ENCODE data around the gene WNT2.
A peak's percentile ranks its signal among the peaks of the same experiment; 100 is the strongest.
"Not testable (repeated sequence)": the region's sequence is repeated elsewhere in the genome, so short reads cannot be mapped to it uniquely, and the experiment has no call there.

Gene WNT2

GRCh38 chr7:117308891-117309290 lies 14.0 kb downstream of the WNT2 start:
- no peak for DNase-seq (ENCODE audit: low read depth)

GRCh38 chr7:117302396-117302795 lies 20.5 kb downstream of the WNT2 start:
- DNase-seq (ENCODE audit: low read depth) = no peak

- not testable (repeated sequence) for DNase-seq (ENCODE audit: low read depth)
These were observed 22.4 kb downstream of the WNT2 start for GRCh38 chr7:117300506-117300905.

GRCh38 chr7:117297606-117298005 lies 25.3 kb downstream of the WNT2 start:
- DNase-seq (ENCODE audit: low read depth) = no peak

GRCh38 chr7:117296066-117296465 lies 26.8 kb downstream of the WNT2 start:
- DNase-seq (ENCODE audit: low read depth) = no peak

GRCh38 chr7:117285826-117286225 lies 37.0 kb downstream of the WNT2 start:
- no peak for DNase-seq (ENCODE audit: low read depth)

- DNase-seq (ENCODE audit: low read depth) = no peak
These were observed 38.2 kb downstream of the WNT2 start for GRCh38 chr7:117284692-117285091.

- DNase-seq (ENCODE audit: low read depth) = no peak
These were observed 39.1 kb downstream of the WNT2 start for GRCh38 chr7:117283779-117284178.

GRCh38 chr7:117283371-117283770 lies 39.5 kb downstream of the WNT2 start:
- peak; percentile 53 for DNase-seq (ENCODE audit: low read depth)

- DNase-seq (ENCODE audit: low read depth) = no peak
These were observed 40.5 kb downstream of the WNT2 start for GRCh38 chr7:117282239-117282812.

- no peak for DNase-seq (ENCODE audit: low read depth)
These were observed 41.3 kb downstream of the WNT2 start for GRCh38 chr7:117281562-117281961.

- DNase-seq (ENCODE audit: low read depth) = no peak
These were observed 42.8 kb downstream of the WNT2 start for GRCh38 chr7:117279931-117280557.

GRCh38 chr7:117279203-117279602 lies 43.7 kb downstream of the WNT2 start:
- DNase-seq (ENCODE audit: low read depth) = no peak

GRCh38 chr7:117278040-117278439 lies 44.8 kb downstream of the WNT2 start:
- DNase-seq (ENCODE audit: low read depth) = no peak

- no peak for DNase-seq (ENCODE audit: low read depth)
These were observed 45.3 kb downstream of the WNT2 start for GRCh38 chr7:117277576-117277975.

- no peak for DNase-seq (ENCODE audit: low read depth)
These were observed 47.9 kb downstream of the WNT2 start for GRCh38 chr7:117274951-117275350.

GRCh38 chr7:117273814-117274225 lies 49.0 kb downstream of the WNT2 start:
- no peak for DNase-seq (ENCODE audit: low read depth)

- DNase-seq (ENCODE audit: low read depth) = no peak
These were observed 49.5 kb downstream of the WNT2 start for GRCh38 chr7:117273325-117273724.

- DNase-seq (ENCODE audit: low read depth) = no peak
These were observed 50.7 kb downstream of the WNT2 start for GRCh38 chr7:117272017-117272759.

GRCh38 chr7:117271566-117271965 lies 51.3 kb downstream of the WNT2 start:
- DNase-seq (ENCODE audit: low read depth) = no peak

- DNase-seq (ENCODE audit: low read depth) = no peak
These were observed 52.5 kb downstream of the WNT2 start for GRCh38 chr7:117270371-117270770.

- DNase-seq (ENCODE audit: low read depth) = no peak
These were observed 53.0 kb downstream of the WNT2 start for GRCh38 chr7:117269886-117270285.

- peak; percentile 61 for DNase-seq (ENCODE audit: low read depth)
These were observed 53.4 kb downstream of the WNT2 start for GRCh38 chr7:117269417-117269816.
